ENCODE data around the gene KIF26B.

Gene KIF26B

DNA sequence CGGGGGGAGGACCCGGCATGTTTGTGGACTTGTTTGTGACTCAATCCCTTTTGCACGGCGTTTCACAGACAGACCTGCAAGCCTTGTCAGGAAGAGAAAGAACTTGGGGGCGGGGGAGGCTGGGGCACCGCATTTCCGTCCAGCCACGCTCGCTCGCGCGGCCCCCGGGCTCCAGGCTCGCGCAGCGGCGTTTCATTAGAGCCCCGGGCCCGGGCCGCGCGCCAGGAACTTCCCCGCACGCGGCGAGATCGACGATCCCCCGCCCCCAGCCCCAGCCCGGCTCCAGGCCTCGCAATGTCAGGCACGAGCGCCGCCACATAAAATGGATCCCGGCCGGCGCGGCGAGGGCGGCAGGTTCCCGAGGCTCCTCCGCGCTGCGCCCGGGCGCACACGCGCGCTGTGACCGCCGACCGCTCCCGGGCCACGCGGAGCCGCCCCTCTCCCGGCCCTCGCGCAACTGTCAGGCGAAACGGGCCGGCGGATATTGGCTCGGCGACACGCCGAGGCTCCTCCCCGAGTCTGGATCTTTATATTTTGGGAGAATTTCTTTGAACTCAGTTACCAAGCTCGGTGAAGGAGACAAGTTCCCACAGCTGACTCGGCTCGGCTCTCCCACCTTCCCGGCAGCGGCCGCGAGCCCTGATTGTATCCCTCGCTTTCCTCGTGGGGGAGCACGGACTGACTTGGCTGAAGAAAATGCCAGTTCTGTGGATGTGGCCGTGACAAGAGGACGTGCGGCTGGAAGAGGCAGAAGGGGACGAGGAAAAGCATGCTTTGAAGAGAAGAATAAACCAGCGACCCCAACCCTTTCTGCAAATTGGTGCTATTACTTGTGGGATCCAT lies at the start of gene KIF26B:
Gene KIF26B (plus strand): TSS at position 557 of the 843 bp plus-strand sequence. CDS start 440 bp downstream, outside the sequence.
- H3K4me3 ChIP-seq (ENCODE audit: low read length) = peak within 1 kb of the TSS; percentile 60
- H3K27me3 ChIP-seq (ENCODE audit: control insufficient read depth, insufficient read depth, low read length) = peaks cover 67% of the 10 kb centered on the region
- H3K9me3 ChIP-seq (ENCODE audit: control insufficient read depth, low read depth, low read length) = no peaks in the 10 kb centered on the region
- H3K9ac ChIP-seq (ENCODE audit: low read length) = peak within 1 kb of the TSS; percentile 12
- peaks cover 14% of the 10 kb centered on the region for H3K4me1 ChIP-seq (ENCODE audit: control insufficient read depth, low read depth, low read length)
- H3K27ac ChIP-seq (ENCODE audit: low read length) = no peak within 1 kb of the TSS
- no peaks in the 10 kb centered on the region for H3K36me3 ChIP-seq (ENCODE audit: control insufficient read depth, low read depth, low read length)

DNA sequence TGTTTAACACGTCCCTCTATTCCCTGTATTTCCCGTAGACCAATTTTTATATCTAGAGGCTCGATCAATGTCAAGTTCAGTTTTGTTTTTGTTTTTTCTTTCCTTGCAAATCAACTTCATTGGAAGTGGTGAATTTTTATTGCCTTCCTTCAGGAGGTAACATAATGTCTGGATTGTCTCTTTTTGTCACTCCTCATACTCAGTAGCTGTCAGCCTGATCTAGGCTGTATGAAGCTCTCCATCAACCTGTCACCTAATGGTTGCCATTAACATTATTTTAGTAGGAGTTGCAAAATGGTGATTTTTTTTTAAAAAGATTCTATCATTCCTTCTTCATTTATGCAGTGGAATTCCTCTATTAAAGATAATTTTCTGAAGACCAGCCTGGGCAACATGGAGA lies 49.7 kb upstream of the KIF26B start:
- no peak overlapping the region for H3K9ac ChIP-seq (ENCODE audit: low read length)
- no peak overlapping the region for H3K27ac ChIP-seq (ENCODE audit: low read length)
- H3K4me3 ChIP-seq (ENCODE audit: low read length) = no peak overlapping the region
- H3K27me3 ChIP-seq (ENCODE audit: control insufficient read depth, insufficient read depth, low read length) = no peaks in the 10 kb centered on the region
- no peaks in the 10 kb centered on the region for H3K9me3 ChIP-seq (ENCODE audit: control insufficient read depth, low read depth, low read length)
- no peaks in the 10 kb centered on the region for H3K4me1 ChIP-seq (ENCODE audit: control insufficient read depth, low read depth, low read length)
- H3K36me3 ChIP-seq (ENCODE audit: control insufficient read depth, low read depth, low read length) = no peaks in the 10 kb centered on the region

DNA sequence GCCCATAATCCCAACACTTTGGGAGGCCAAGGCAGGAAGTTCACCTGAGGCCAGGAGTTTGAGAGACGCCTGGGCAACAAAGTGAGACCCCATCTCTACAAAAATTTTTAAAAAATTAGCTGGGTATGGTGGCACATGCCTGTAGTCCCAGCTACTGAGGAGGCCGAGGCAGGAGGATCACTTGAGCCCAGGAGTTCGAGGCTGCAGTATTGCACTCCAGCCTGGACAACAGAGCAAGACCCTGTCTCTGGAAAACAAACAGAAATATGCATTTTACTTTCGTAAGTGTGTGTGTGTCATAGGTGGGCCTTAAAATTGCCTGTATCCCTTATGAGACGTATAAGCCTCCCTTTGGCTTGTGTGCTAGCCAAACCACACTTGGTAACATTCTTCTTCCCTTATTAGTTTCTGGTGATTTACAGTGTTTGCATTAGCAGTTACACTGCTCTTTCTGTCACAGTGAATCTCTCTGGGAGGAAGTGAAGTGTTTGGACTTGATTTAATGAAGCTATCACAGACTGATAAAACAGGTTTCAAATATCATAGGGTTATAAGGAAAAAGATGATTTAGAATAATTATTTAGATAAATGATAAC lies 48.9 kb upstream of the KIF26B start:
- Histone ChIP-seq H3K9me3 (ENCODE audit: control insufficient read depth, low read depth, low read length) (no peaks in the 10 kb centered on the region), H3K9ac (ENCODE audit: low read length) (no peak overlapping the region), H3K27ac (ENCODE audit: low read length) (no peak overlapping the region), H3K4me1 (ENCODE audit: control insufficient read depth, low read depth, low read length) (no peaks in the 10 kb centered on the region), H3K36me3 (ENCODE audit: control insufficient read depth, low read depth, low read length) (no peaks in the 10 kb centered on the region), H3K4me3 (ENCODE audit: low read length) (no peak overlapping the region), H3K27me3 (ENCODE audit: control insufficient read depth, insufficient read depth, low read length) (no peaks in the 10 kb centered on the region)

DNA sequence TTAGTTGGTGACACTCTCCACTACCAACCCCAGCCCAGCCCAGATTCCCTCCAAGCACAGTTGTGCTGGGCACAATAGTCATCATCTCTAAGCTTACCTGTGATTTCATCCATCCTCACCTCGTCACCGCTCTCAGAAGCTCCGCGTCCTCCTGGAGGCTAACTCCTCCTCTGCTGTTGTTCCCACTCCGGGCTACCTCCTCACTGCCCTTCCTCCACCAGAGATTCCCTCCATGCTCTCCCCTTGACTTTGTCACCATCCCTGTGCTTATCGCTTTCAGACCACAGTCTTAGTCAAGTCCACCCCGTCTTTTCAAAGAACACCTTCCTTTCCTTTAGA lies 47.0 kb upstream of the KIF26B start:
- Histone ChIP-seq H3K9ac (ENCODE audit: low read length) (no peak overlapping the region), H3K4me3 (ENCODE audit: low read length) (no peak overlapping the region), H3K9me3 (ENCODE audit: control insufficient read depth, low read depth, low read length) (no peaks in the 10 kb centered on the region), H3K36me3 (ENCODE audit: control insufficient read depth, low read depth, low read length) (no peaks in the 10 kb centered on the region), H3K27me3 (ENCODE audit: control insufficient read depth, insufficient read depth, low read length) (no peaks in the 10 kb centered on the region), H3K27ac (ENCODE audit: low read length) (no peak overlapping the region), H3K4me1 (ENCODE audit: control insufficient read depth, low read depth, low read length) (no peaks in the 10 kb centered on the region)

DNA sequence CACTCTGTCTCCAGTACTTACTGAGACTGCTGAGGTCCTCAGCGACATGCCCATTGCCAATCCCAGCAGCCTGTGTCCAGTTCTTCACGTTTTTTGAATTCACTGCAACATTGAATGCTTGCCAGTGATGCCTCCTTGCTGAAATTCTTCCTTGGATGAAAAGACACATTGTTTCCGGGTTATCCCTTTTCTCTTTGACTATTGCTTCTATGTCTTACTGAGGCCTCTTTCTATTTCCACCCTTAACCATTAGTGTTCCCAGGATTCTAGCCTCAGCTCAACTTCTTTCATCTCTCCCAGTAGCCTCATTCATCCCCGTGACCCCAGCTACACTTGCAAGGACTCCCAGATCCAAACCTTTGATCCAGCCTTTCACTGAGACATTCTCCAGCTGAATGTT lies 46.5 kb upstream of the KIF26B start:
- H3K4me3 ChIP-seq (ENCODE audit: low read length) = no peak overlapping the region
- H3K4me1 ChIP-seq (ENCODE audit: control insufficient read depth, low read depth, low read length) = no peaks in the 10 kb centered on the region
- H3K9me3 ChIP-seq (ENCODE audit: control insufficient read depth, low read depth, low read length) = no peaks in the 10 kb centered on the region
- no peaks in the 10 kb centered on the region for H3K27me3 ChIP-seq (ENCODE audit: control insufficient read depth, insufficient read depth, low read length)
- no peaks in the 10 kb centered on the region for H3K36me3 ChIP-seq (ENCODE audit: control insufficient read depth, low read depth, low read length)
- H3K27ac ChIP-seq (ENCODE audit: low read length) = no peak overlapping the region
- H3K9ac ChIP-seq (ENCODE audit: low read length) = no peak overlapping the region

DNA sequence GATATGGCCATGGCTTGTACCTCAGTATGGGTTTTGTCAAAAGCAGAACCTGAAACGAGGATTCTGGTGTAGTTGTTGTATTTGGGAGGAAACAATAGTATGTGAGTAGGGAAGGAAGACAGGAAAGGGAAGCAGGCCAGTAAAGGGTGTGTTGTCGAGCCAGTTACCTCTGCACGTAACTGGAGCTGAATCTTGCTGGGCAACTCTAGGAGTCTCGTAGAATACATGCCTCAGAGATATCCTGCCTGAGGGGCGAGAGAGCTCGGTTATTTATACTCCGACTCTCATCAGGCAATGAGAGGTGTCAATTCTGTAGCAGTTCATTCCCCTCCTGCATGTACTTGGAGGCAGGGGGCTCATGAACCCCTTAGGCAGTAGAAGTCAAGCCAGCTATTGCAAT lies 45.9 kb upstream of the KIF26B start:
- Histone ChIP-seq H3K27me3 (ENCODE audit: control insufficient read depth, insufficient read depth, low read length) (no peaks in the 10 kb centered on the region), H3K4me1 (ENCODE audit: control insufficient read depth, low read depth, low read length) (no peaks in the 10 kb centered on the region), H3K9ac (ENCODE audit: low read length) (no peak overlapping the region), H3K9me3 (ENCODE audit: control insufficient read depth, low read depth, low read length) (no peaks in the 10 kb centered on the region), H3K27ac (ENCODE audit: low read length) (no peak overlapping the region), H3K4me3 (ENCODE audit: low read length) (no peak overlapping the region), H3K36me3 (ENCODE audit: control insufficient read depth, low read depth, low read length) (no peaks in the 10 kb centered on the region)

DNA sequence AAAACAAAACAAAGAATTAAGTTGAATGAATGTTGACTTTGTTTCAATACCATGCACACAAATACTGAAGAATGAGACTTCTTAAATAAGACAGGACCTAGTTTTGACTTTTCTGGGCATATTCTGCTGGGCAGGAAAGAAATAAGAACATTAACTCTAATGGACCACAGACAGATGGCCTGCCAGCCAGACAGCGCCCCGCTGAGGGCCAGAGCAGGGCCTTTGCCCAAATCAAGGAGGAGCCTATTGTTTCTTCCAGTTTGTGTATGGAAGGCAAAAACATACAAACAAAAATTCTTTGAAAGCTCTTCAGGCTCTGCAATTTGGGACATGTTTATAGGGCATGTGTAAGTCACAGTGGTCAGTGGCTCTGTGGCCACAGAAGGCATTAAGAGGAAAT lies 44.4 kb upstream of the KIF26B start:
- Histone ChIP-seq H3K27ac (ENCODE audit: low read length) (no peak overlapping the region), H3K36me3 (ENCODE audit: control insufficient read depth, low read depth, low read length) (no peaks in the 10 kb centered on the region), H3K4me1 (ENCODE audit: control insufficient read depth, low read depth, low read length) (no peaks in the 10 kb centered on the region), H3K27me3 (ENCODE audit: control insufficient read depth, insufficient read depth, low read length) (no peaks in the 10 kb centered on the region), H3K9ac (ENCODE audit: low read length) (no peak overlapping the region), H3K9me3 (ENCODE audit: control insufficient read depth, low read depth, low read length) (no peaks in the 10 kb centered on the region), H3K4me3 (ENCODE audit: low read length) (no peak overlapping the region)

DNA sequence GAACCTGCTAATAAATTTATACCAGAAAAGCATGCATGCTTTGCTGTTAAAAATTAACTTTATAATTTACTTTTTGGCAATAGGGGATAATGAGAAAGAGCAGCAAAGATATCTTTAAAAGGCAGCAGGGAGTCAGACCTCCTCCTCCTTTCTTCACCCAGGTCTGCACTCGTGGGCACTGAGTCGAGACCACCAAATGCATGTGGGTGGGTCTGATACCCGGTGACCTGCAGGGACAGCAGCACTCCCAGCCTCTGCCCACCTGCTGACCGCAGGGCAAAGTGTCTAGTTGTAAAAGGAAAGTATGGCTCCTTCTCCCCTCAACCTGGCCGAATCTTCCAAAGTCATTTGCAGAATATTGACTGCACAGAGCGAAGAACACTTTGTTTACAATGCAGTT lies 43.7 kb upstream of the KIF26B start:
- H3K36me3 ChIP-seq (ENCODE audit: control insufficient read depth, low read depth, low read length) = no peaks in the 10 kb centered on the region
- no peaks in the 10 kb centered on the region for H3K27me3 ChIP-seq (ENCODE audit: control insufficient read depth, insufficient read depth, low read length)
- H3K27ac ChIP-seq (ENCODE audit: low read length) = no peak overlapping the region
- H3K4me3 ChIP-seq (ENCODE audit: low read length) = no peak overlapping the region
- no peaks in the 10 kb centered on the region for H3K4me1 ChIP-seq (ENCODE audit: control insufficient read depth, low read depth, low read length)
- H3K9ac ChIP-seq (ENCODE audit: low read length) = no peak overlapping the region
- H3K9me3 ChIP-seq (ENCODE audit: control insufficient read depth, low read depth, low read length) = no peaks in the 10 kb centered on the region

DNA sequence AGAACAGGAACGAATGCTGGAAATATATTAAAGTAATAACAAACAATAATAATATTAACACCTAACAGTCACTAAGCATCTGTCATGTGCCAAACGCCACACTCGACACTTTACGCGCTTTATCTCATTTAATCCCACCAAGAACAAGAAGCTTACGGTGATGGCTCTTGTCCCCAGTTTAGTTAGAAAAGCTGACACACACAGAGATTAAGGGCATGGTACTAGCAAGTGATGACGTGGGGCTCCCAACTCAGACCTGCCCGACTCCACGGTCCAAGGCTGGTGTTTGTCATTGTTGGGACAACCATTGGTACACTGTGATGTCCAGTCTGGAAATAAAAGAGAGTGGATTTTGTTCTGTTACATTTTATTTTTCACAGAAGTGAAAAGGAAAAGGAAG lies 41.1 kb upstream of the KIF26B start:
- Histone ChIP-seq H3K27ac (ENCODE audit: low read length) (no peak overlapping the region), H3K9me3 (ENCODE audit: control insufficient read depth, low read depth, low read length) (no peaks in the 10 kb centered on the region), H3K36me3 (ENCODE audit: control insufficient read depth, low read depth, low read length) (no peaks in the 10 kb centered on the region), H3K9ac (ENCODE audit: low read length) (no peak overlapping the region), H3K27me3 (ENCODE audit: control insufficient read depth, insufficient read depth, low read length) (no peaks in the 10 kb centered on the region), H3K4me3 (ENCODE audit: low read length) (no peak overlapping the region), H3K4me1 (ENCODE audit: control insufficient read depth, low read depth, low read length) (no peaks in the 10 kb centered on the region)

DNA sequence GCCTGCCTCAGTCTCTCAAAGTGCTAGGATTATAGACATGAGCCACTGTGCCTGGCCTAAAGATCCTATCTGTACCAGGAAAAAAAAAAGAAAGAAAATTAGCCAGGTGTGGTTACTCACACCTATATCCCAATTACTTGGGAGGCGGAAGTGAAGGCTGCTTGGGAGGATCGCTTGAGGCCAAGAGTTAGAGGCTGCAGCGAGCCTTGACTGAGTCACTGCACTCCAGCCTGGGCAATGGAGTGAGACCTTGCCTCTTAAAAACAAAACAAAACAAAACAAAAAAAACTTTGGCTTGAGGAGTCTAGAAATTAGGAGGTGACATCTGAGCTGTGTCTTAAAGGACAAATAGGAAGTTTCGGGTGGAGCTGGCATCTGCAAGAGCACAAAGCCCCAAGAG lies 38.7 kb upstream of the KIF26B start:
- no peak overlapping the region for H3K4me3 ChIP-seq (ENCODE audit: low read length)
- H3K4me1 ChIP-seq (ENCODE audit: control insufficient read depth, low read depth, low read length) = no peaks in the 10 kb centered on the region
- H3K9me3 ChIP-seq (ENCODE audit: control insufficient read depth, low read depth, low read length) = no peaks in the 10 kb centered on the region
- no peaks in the 10 kb centered on the region for H3K36me3 ChIP-seq (ENCODE audit: control insufficient read depth, low read depth, low read length)
- no peaks in the 10 kb centered on the region for H3K27me3 ChIP-seq (ENCODE audit: control insufficient read depth, insufficient read depth, low read length)
- H3K9ac ChIP-seq (ENCODE audit: low read length) = no peak overlapping the region
- H3K27ac ChIP-seq (ENCODE audit: low read length) = no peak overlapping the region

DNA sequence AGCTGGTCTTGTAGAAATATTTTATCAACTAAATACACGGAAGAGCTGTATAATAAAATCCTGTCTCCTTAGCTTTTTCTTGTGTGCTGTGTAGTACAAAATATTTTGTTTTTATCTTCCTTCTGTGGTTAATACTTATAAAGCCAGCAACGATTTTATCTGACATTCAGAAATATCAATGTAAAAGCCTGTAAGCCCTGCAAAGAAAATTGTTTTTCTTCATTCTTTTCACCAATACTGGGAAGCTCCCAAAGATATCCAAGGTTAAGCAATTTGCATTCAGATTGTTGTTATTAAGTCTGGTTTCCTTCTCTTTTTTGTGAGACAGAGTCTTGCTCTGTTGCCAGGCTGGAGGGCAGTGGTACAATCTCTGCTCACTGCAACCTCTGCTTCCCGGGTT lies 38.0 kb upstream of the KIF26B start:
- Histone ChIP-seq H3K9me3 (ENCODE audit: control insufficient read depth, low read depth, low read length) (no peaks in the 10 kb centered on the region), H3K27ac (ENCODE audit: low read length) (no peak overlapping the region), H3K36me3 (ENCODE audit: control insufficient read depth, low read depth, low read length) (no peaks in the 10 kb centered on the region), H3K4me3 (ENCODE audit: low read length) (no peak overlapping the region), H3K27me3 (ENCODE audit: control insufficient read depth, insufficient read depth, low read length) (no peaks in the 10 kb centered on the region), H3K9ac (ENCODE audit: low read length) (no peak overlapping the region), H3K4me1 (ENCODE audit: control insufficient read depth, low read depth, low read length) (no peaks in the 10 kb centered on the region)

DNA sequence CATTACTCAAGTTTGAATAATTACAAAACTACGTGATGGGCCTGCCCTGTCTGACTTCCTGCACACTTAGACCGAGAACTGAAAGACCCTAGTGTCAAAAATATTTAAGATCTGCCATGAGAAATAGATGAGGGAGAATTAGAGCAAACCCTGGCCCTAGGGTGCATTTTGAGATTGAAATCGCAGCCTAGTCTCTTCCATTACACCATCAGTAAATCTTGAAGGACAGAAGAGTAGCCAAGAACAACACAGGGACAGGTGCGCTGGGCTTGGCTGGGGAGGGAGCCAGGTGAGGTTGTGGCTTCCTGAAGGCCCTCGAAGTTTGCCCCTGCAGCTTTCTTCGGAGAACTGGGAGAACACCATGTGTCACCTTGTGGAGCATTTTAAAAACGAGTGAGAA lies 36.7 kb upstream of the KIF26B start:
- no peaks in the 10 kb centered on the region for H3K36me3 ChIP-seq (ENCODE audit: control insufficient read depth, low read depth, low read length)
- no peaks in the 10 kb centered on the region for H3K4me1 ChIP-seq (ENCODE audit: control insufficient read depth, low read depth, low read length)
- H3K4me3 ChIP-seq (ENCODE audit: low read length) = no peak overlapping the region
- H3K27me3 ChIP-seq (ENCODE audit: control insufficient read depth, insufficient read depth, low read length) = no peaks in the 10 kb centered on the region
- H3K9me3 ChIP-seq (ENCODE audit: control insufficient read depth, low read depth, low read length) = no peaks in the 10 kb centered on the region
- no peak overlapping the region for H3K27ac ChIP-seq (ENCODE audit: low read length)
- H3K9ac ChIP-seq (ENCODE audit: low read length) = no peak overlapping the region
